B cell (primary cell): ENCODE measurements around the gene SLC16A7. TPM values are rescaled to one million over a fixed set of nuclear protein-coding genes. Genes with fewer than 3 reads are reported as not detected.

ENCODE experiments used
- ATAC-seq: fragments of 200-7000 bp; cut with Tn5 transposase; one replicate; pipeline ENCODE4 v1.10.0; 2021; ENCODE audit warnings: low read depth, mild to moderate bottlenecking, moderate number of reproducible peaks, moderate library complexity
- CTCF ChIA-PET: fragments of 350-600 bp; sonication (Branson Sonifier 250); formaldehyde crosslinking; loops from one replicate; lab custom pipeline; 2021; ENCODE audit warnings: antibody characterized with exemption, inconsistent platforms; lab: Charles Lee
- POLR2A ChIA-PET: fragments of 350-600 bp; sonication (Branson Sonifier 250); formaldehyde crosslinking; loops from one replicate; lab custom pipeline; 2021; ENCODE audit warnings: antibody characterized with exemption; lab: Charles Lee
- DNase-seq: peaks from one replicate; pipeline ENCODE4 v3.0.0; 2013
- H2AFZ ChIP-seq: 2 replicates; pipeline ENCODE4 v1.6.1; 2012; ENCODE audit warnings: mild to moderate bottlenecking, low read depth, low read length; ENCODE audit not compliant: insufficient read depth, poor library complexity, severe bottlenecking
- H3K27ac ChIP-seq, 2 donors: 1 replicate in 1 of 2; 2 replicates in 1 of 2; pipeline ENCODE4 v1.5.1; 2012 to 2013; ENCODE audit warnings: low read length in 2 of 2, mild to moderate bottlenecking in 2 of 2, moderate library complexity in 1 of 2
- H3K27me3 ChIP-seq, 4 experiments: fragments of 200-600 bp in 1 of 4; sonication (generic) in 1 of 4; replicated peaks in 1 of 4; 1 replicate in 2 of 4; 2 replicates in 2 of 4; pipeline versions ENCODE4 v1.6.1 to v1.7.0; 2013 to 2016; ENCODE audit warnings: low read length in 3 of 4, mild to moderate bottlenecking in 2 of 4, mixed read lengths in 1 of 4, moderate library complexity in 1 of 4; ENCODE audit not compliant: insufficient read depth in 4 of 4, control insufficient read depth in 3 of 4; ENCODE audit errors: control extremely low read depth in 1 of 4
- H3K36me3 ChIP-seq, 2 experiments: replicated peaks in 1 of 2; 1 replicate in 1 of 2; 2 replicates in 1 of 2; pipeline versions ENCODE4 v1.6.1 to v1.7.1; 2013; ENCODE audit warnings: low read length in 1 of 2; ENCODE audit not compliant: insufficient read depth in 2 of 2, control insufficient read depth in 1 of 2; ENCODE audit errors: control extremely low read depth in 1 of 2, extremely low read depth in 1 of 2
- H3K4me1 ChIP-seq, 2 donors: fragments of 200-600 bp in 1 of 2; sonication (generic) in 1 of 2; 1 replicate in 1 of 2; 2 replicates in 1 of 2; pipeline versions ENCODE4 v1.5.1 to v1.6.1; 2013 to 2017; ENCODE audit warnings: low read length in 2 of 2; ENCODE audit not compliant: control insufficient read depth in 2 of 2, insufficient read depth in 2 of 2
- H3K4me2 ChIP-seq: replicated peaks from 2 replicates; pipeline ENCODE3; 2012; ENCODE audit warnings: mild to moderate bottlenecking, low read depth, low read length; ENCODE audit not compliant: poor library complexity, severe bottlenecking
- H3K4me3 ChIP-seq, 5 experiments: fragments of 200-600 bp in 1 of 5; sonication (generic) in 1 of 5; 1 replicate in 3 of 5; 2 replicates in 2 of 5; pipeline versions ENCODE4 v1.5.1 to v1.7.0; 2011 to 2016; ENCODE audit warnings: low read length in 4 of 5, mild to moderate bottlenecking in 4 of 5, low read depth in 2 of 5, control low read depth in 1 of 5, moderate library complexity in 1 of 5; ENCODE audit not compliant: insufficient read depth in 1 of 5; ENCODE audit errors: control extremely low read depth in 1 of 5, extremely low read depth in 1 of 5
- H3K79me2 ChIP-seq: fragments of 200-600 bp; sonication (generic); one replicate; pipeline ENCODE4 v1.6.0; 2016; ENCODE audit warnings: low read length; ENCODE audit not compliant: control insufficient read depth, insufficient read depth
- H3K9ac ChIP-seq: fragments of 200-600 bp; sonication (generic); 2 replicates; pipeline ENCODE4 v1.6.1; 2017; ENCODE audit warnings: mild to moderate bottlenecking, low read length, moderate library complexity
- H3K9me3 ChIP-seq, 3 donors: one replicate each; pipeline versions ENCODE4 v1.6.1 to v1.7.1; 2013; ENCODE audit warnings: low read length in 2 of 3; ENCODE audit not compliant: control insufficient read depth in 2 of 3, insufficient read depth in 1 of 3; ENCODE audit errors: control extremely low read depth in 1 of 3
- H4K20me1 ChIP-seq: 2 replicates; pipeline ENCODE4 v1.6.0; 2012; ENCODE audit warnings: mild to moderate bottlenecking, low read length; ENCODE audit not compliant: insufficient read depth, control insufficient read depth, poor library complexity, severe bottlenecking
- H3K27ac Mint-ChIP-seq: one replicate; pipeline ENCODE4 v1.8.0; 2021; ENCODE audit warnings: mixed read lengths
- H3K27me3 Mint-ChIP-seq: one replicate; pipeline ENCODE4 v1.8.0; 2021; ENCODE audit warnings: mixed read lengths
- H3K4me1 Mint-ChIP-seq: one replicate; pipeline ENCODE4 v1.8.0; 2021; ENCODE audit warnings: mixed read lengths
- H3K4me3 Mint-ChIP-seq: one replicate; pipeline ENCODE4 v1.8.0; 2021; ENCODE audit warnings: mixed read lengths
- H3K9me3 Mint-ChIP-seq: one replicate; pipeline ENCODE4 v1.8.0; 2022; ENCODE audit warnings: mixed read lengths; ENCODE audit not compliant: insufficient read depth
- CTCF ChIP-seq: fragments of 200-600 bp; IDR thresholded peaks from one replicate; pipeline ENCODE4 v1.8.0; 2022; ENCODE audit warnings: antibody characterized with exemption, mild to moderate bottlenecking
- EZH2 ChIP-seq: IDR thresholded peaks from 2 replicates; pipeline ENCODE4 v1.6.1; 2012; ENCODE audit warnings: borderline replicate concordance, low read depth, mild to moderate bottlenecking, moderate library complexity, low read length; ENCODE audit not compliant: insufficient read depth, poor library complexity, severe bottlenecking
- WGBS: methylation state at CpG from one replicate; pipeline ENCODE4 v1.1.5; 2013; ENCODE audit warnings: missing lambda C conversion rate; ENCODE audit not compliant: insufficient coverage; 5-methylcytosine and 5-hydroxymethylcytosine counted together
- intact Hi-C: fragments of 100-400 bp; cut with micrococcal nuclease; formaldehyde crosslinking; loops from one replicate; pipeline ENCODE4 v1.10.0; 2022
- polyA plus RNA-seq: library from polyadenylated mRNA; depleted of rRNA; stranded (reverse); fragments of >200 nt; gene quantifications from 2 replicates; pipeline ENCODE4 v1.2.3, GENCODE V29; 2012
- total RNA-seq, 2 donors: library from RNA; stranded (reverse); fragments of 120-200 nt in 1 of 2; gene quantifications; 1 replicate in 1 of 2; 2 replicates in 1 of 2; pipeline versions ENCODE4 v1.2.3 to v1.2.4, GENCODE V29; 2013 to 2022

The SLC16A7 gene
- total and polyA plus RNA-seq, 2 donors (not counting 1 experiment from before 2014, with no cell fraction given) = 11.6 to 32.7 TPM

DNA sequence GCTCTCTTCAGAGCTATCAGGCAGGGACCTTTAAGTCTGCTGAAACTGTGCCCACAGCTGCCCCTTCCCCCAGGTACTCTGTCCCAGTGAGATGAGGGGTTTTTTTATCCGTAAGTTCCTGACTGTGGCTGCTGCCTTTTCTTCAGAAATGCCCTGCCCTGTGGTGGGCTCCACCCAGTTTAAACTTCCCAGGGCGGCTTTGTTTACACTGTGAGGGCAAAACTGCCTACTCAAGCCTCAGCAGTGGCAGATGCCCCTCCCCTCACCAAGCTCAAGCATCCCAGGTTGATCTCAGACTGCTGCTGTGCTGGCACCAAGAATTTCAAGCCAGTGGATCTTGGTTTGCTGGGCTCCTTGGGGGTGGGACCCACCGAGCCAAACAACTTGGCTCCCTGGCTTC is 46.9 kb upstream of the SLC16A7 start:
- no peaks in the 10 kb centered on the region for H4K20me1 ChIP-seq
- no peak overlapping the region for H3K4me2 ChIP-seq
- no peaks in the 10 kb centered on the region for H3K4me1 ChIP-seq
- H3K79me2 ChIP-seq = no peaks in the 10 kb centered on the region
- no peak overlapping the region for H3K4me3 Mint-ChIP-seq
- no peak overlapping the region for H2AFZ ChIP-seq
- no peaks in the 10 kb centered on the region for H3K4me1 Mint-ChIP-seq
- ATAC-seq = no peak
- H3K27ac ChIP-seq = no peak overlapping the region
- TF ChIP-seq CTCF (no peak), EZH2 (no peak)
- ChIA-PET CTCF (interaction anchor here (1.4 kb wide), 1 partner anchor 9 kb away, joined by 3 read pairs; no protein-coding TSS in a partner anchor), POLR2A (no interaction called here)
- no peaks in the 10 kb centered on the region for H3K36me3 ChIP-seq
- H3K27me3 Mint-ChIP-seq = peaks cover 12% of the 10 kb centered on the region
- H3K27me3 ChIP-seq = no peaks in the 10 kb centered on the region
- H3K9me3 Mint-ChIP-seq = no peaks in the 10 kb centered on the region
- intact Hi-C loops = no loop called here
- H3K4me3 ChIP-seq = no peak overlapping the region
- WGBS = 84% methylated on average over 2 of the region's 3 CpGs
- no peaks in the 10 kb centered on the region for H3K9me3 ChIP-seq
- no peak for DNase-seq
- no peak overlapping the region for H3K27ac Mint-ChIP-seq
- H3K9ac ChIP-seq = no peak overlapping the region

DNA sequence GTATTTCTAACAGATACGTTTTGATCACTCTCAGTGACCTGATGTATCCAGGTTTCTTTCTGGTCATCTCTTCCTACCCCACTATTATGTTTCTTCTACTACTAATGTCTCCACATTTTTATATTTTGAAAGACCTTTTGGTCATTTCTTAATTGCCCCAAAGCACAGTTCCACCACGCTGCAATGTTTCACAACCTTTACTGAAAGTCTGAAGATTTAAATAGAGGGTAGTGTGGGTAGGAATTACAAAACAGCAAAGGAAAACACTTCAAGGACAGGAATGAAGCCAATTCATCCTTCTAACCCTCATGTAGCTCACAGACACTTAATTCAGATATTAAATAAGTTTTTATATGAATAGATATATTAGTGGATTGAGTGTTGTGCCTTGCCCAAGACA is 36.1 kb upstream of the SLC16A7 start:
- no peak for TF ChIP-seq CTCF
- TF ChIP-seq EZH2 = no peak
- intact Hi-C loops = no loop called here
- Histone ChIP-seq H3K27me3 (no peaks in the 10 kb centered on the region), H3K4me3 (no peak overlapping the region), H3K9ac (no peak overlapping the region), H3K4me2 (no peak overlapping the region), H2AFZ (no peak overlapping the region), H3K9me3 (no peaks in the 10 kb centered on the region), H3K79me2 (no peaks in the 10 kb centered on the region), H3K36me3 (no peaks in the 10 kb centered on the region), H4K20me1 (no peaks in the 10 kb centered on the region), H3K4me1 (no peaks in the 10 kb centered on the region), H3K27ac (no peak overlapping the region)
- ATAC-seq (no peak), DNase-seq (no peak)
- no peak overlapping the region for H3K27ac Mint-ChIP-seq
- peaks cover 6% of the 10 kb centered on the region for H3K27me3 Mint-ChIP-seq
- no peak overlapping the region for H3K4me3 Mint-ChIP-seq
- WGBS = 40% methylated on average over 1 of the region's 2 CpGs
- H3K4me1 Mint-ChIP-seq = no peaks in the 10 kb centered on the region
- POLR2A ChIA-PET = no interaction called here
- CTCF ChIA-PET = no interaction called here
- peaks cover 2% of the 10 kb centered on the region for H3K9me3 Mint-ChIP-seq
